HEK293 (cell line): ENCODE data around the gene KRT7.

Experiments used
- CTCF ChIA-PET: fragments of 350-600 bp; formaldehyde crosslinking; extraction: SDS; loops from one replicate; lab custom pipeline; 2021; ENCODE audit warnings: antibody characterized with exemption; lab: Yijun Ruan, JAX
- POLR2A ChIA-PET: fragments of 300-600 bp; formaldehyde crosslinking; extraction: SDS; loops from one replicate; lab custom pipeline; 2020; ENCODE audit warnings: antibody characterized with exemption, inconsistent platforms; lab: Yijun Ruan, JAX
- H3K27ac ChIP-seq: fragments of 200-500 bp; sonication (Bioruptor generic); 2 replicates; pipeline ENCODE4 v1.5.1; 2014; ENCODE audit warnings: low read depth, low read length, control low read depth, inconsistent platforms; ENCODE audit errors: extremely low read depth
- H3K36me3 ChIP-seq, 2 experiments: fragments of 200-500 bp in 1 of 2; sonication (Bioruptor generic) in 1 of 2; 1 replicate in 1 of 2; 2 replicates in 1 of 2; pipeline ENCODE4 v1.5.1; 2014 to 2017; ENCODE audit warnings: inconsistent platforms in 2 of 2, low read length in 2 of 2; ENCODE audit not compliant: control insufficient read depth in 2 of 2, insufficient read depth in 1 of 2
- H3K4me1 ChIP-seq: fragments of 200-500 bp; sonication (Bioruptor generic); 2 replicates; pipeline ENCODE4 v1.5.1; 2014; ENCODE audit warnings: mild to moderate bottlenecking, low read length, inconsistent platforms; ENCODE audit not compliant: control insufficient read depth, insufficient read depth
- H3K4me3 ChIP-seq: 2 replicates; pipeline ENCODE4 v1.5.1; 2011; ENCODE audit warnings: low read depth, mild to moderate bottlenecking, control low read depth, low read length, moderate library complexity
- H3K9me3 ChIP-seq: fragments of 200-500 bp; sonication (Bioruptor generic); 2 replicates; pipeline ENCODE4 v1.5.1; 2014; ENCODE audit warnings: low read depth, low read length, inconsistent platforms; ENCODE audit not compliant: control insufficient read depth, insufficient read depth
- GLIS1 ChIP-seq: fragments of 450-650 bp; formaldehyde crosslinking; IDR thresholded peaks from 2 replicates; pipeline ENCODE4 v1.5.1; 2016; ENCODE audit warnings: missing biosample characterization, missing genetic modification characterization
- ZBTB7A ChIP-seq: fragments of 450-650 bp; formaldehyde crosslinking; IDR thresholded peaks from 2 replicates; pipeline ENCODE4 v1.5.1; 2016; ENCODE audit warnings: low read depth, missing biosample characterization, missing genetic modification characterization
- ZIC2 ChIP-seq: fragments of 450-650 bp; formaldehyde crosslinking; IDR thresholded peaks from 2 replicates; pipeline ENCODE4 v1.5.1; 2016; ENCODE audit warnings: missing biosample characterization, missing genetic modification characterization
- ZNF140 ChIP-seq: fragments of 450-650 bp; formaldehyde crosslinking; IDR thresholded peaks from 2 replicates; pipeline ENCODE4 v1.5.1; 2016; ENCODE audit warnings: missing biosample characterization, missing genetic modification characterization
- ZNF311 ChIP-seq: fragments of 450-650 bp; formaldehyde crosslinking; IDR thresholded peaks from 2 replicates; pipeline ENCODE4 v1.5.1; 2017; ENCODE audit warnings: missing biosample characterization, missing genetic modification characterization, borderline replicate concordance
- ZNF324 ChIP-seq: fragments of 450-650 bp; formaldehyde crosslinking; IDR thresholded peaks from 2 replicates; pipeline ENCODE4 v1.5.1; 2016; ENCODE audit warnings: missing biosample characterization, missing genetic modification characterization
- ZNF776 ChIP-seq: fragments of 450-650 bp; formaldehyde crosslinking; IDR thresholded peaks from 2 replicates; pipeline ENCODE4 v1.5.0; 2017; ENCODE audit warnings: missing biosample characterization, missing genetic modification characterization, borderline replicate concordance
- TF ChIP-seq, protein P1 (sequence below): fragments of 450-650 bp; formaldehyde crosslinking; IDR thresholded peaks from 2 replicates; pipeline ENCODE4 v1.5.1; 2016; ENCODE audit warnings: missing biosample characterization, missing genetic modification characterization
- TF ChIP-seq, protein P2 (sequence below): fragments of 450-650 bp; formaldehyde crosslinking; IDR thresholded peaks from 2 replicates; pipeline ENCODE4 v1.5.1; 2016; ENCODE audit warnings: missing biosample characterization, missing genetic modification characterization, low read depth
- TF ChIP-seq, protein P3 (sequence below): fragments of 450-650 bp; IDR thresholded peaks from 2 replicates; pipeline ENCODE4 v1.5.1; 2018; ENCODE audit warnings: missing biosample characterization, mild to moderate bottlenecking, missing genetic modification characterization
- TF ChIP-seq, protein P4 (sequence below): fragments of 450-650 bp; formaldehyde crosslinking; IDR thresholded peaks from 2 replicates; pipeline ENCODE4 v1.5.1; 2016; ENCODE audit warnings: missing biosample characterization, missing genetic modification characterization
- TF ChIP-seq, protein P5 (sequence below): fragments of 450-650 bp; formaldehyde crosslinking; IDR thresholded peaks from 2 replicates; pipeline ENCODE4 v1.5.1; 2016; ENCODE audit warnings: missing biosample characterization, missing genetic modification characterization

Gene KRT7

DNA sequence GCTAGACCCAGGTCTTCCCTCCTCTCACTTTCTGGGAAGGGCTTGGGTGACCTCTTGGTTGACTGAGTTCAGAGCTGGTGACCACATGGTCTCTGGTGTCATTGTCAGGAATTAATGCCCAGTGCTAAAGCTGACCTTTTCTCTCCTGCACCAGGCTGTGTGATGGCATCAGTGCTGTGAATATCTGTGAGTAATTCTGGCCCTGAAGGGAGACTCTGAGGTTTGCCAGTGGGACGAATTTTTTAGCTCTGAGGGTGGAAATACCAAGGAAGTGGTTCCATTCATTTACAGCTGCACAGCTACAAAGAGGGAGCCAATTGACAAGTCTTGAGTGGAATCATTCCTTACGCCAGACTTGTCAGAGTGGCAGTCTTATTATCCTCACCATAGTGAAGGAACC, 35.2 kb downstream of the KRT7 start:
- Histone ChIP-seq H3K4me1 (no peaks in the 10 kb centered on the region), H3K27ac (no peak overlapping the region), H3K36me3 (no peaks in the 10 kb centered on the region), H3K4me3 (no peak overlapping the region), H3K9me3 (no peaks in the 10 kb centered on the region)
- POLR2A ChIA-PET: no interaction called here
- TF ChIP-seq ZNF311 (tag by site-specific recombination) (no peak), ZBTB7A (tag by site-specific recombination) (no peak)
- TF ChIP-seq, protein P1, sequence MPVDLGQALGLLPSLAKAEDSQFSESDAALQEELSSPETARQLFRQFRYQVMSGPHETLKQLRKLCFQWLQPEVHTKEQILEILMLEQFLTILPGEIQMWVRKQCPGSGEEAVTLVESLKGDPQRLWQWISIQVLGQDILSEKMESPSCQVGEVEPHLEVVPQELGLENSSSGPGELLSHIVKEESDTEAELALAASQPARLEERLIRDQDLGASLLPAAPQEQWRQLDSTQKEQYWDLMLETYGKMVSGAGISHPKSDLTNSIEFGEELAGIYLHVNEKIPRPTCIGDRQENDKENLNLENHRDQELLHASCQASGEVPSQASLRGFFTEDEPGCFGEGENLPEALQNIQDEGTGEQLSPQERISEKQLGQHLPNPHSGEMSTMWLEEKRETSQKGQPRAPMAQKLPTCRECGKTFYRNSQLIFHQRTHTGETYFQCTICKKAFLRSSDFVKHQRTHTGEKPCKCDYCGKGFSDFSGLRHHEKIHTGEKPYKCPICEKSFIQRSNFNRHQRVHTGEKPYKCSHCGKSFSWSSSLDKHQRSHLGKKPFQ (tag by site-specific recombination): no peak
- CTCF ChIA-PET: interaction anchor here (0.6 to 10.0 kb wide), 4 partner anchors 8 to 107 kb away, joined by 3 to 98 read pairs (median 5); no protein-coding TSS in a partner anchor

DNA sequence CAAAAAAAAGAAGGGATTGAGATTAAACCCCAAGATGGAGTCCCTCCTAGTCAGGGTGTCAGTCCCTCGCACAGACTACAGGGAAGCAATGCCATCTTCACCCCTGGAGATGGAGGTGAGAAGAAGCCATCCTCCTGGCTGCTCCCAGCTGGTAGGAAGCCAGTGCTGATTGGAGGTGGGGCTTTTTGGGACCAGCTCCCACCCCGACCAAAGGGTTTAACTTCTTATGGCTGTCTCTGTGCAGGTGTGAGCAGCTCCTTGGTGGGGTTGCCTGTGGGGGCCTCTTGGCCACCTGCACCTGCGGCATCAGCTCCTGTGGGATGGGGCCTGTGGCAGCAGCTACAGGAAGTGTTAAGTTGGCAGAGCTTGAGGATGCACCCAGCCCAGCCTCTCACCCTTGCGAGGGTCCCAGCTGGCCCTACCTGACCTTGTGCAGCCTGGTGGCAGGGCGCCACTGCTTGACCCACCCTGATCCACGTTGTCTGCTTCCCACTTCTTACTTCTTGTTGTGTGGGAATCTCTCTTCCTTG, 37.6 kb downstream of the KRT7 start:
- H3K9me3 ChIP-seq: no peaks in the 10 kb centered on the region
- H3K4me3 ChIP-seq: no peak overlapping the region
- ChIA-PET POLR2A (interaction anchor here (0.8 to 1.5 kb wide), 2 partner anchors 10 to 12 kb away, joined by 3 to 4 read pairs; no protein-coding TSS in a partner anchor), CTCF (interaction anchor here (1.0 to 10.0 kb wide), 3 partner anchors 8 to 56 kb away, joined by 3 to 98 read pairs (median 4); no protein-coding TSS in a partner anchor)
- H3K27ac ChIP-seq: no peak overlapping the region
- no peaks in the 10 kb centered on the region for H3K36me3 ChIP-seq
- TF ChIP-seq, protein P2, sequence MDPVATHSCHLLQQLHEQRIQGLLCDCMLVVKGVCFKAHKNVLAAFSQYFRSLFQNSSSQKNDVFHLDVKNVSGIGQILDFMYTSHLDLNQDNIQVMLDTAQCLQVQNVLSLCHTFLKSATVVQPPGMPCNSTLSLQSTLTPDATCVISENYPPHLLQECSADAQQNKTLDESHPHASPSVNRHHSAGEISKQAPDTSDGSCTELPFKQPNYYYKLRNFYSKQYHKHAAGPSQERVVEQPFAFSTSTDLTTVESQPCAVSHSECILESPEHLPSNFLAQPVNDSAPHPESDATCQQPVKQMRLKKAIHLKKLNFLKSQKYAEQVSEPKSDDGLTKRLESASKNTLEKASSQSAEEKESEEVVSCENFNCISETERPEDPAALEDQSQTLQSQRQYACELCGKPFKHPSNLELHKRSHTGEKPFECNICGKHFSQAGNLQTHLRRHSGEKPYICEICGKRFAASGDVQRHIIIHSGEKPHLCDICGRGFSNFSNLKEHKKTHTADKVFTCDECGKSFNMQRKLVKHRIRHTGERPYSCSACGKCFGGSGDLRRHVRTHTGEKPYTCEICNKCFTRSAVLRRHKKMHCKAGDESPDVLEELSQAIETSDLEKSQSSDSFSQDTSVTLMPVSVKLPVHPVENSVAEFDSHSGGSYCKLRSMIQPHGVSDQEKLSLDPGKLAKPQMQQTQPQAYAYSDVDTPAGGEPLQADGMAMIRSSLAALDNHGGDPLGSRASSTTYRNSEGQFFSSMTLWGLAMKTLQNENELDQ (tag by site-specific recombination): no peak
- TF ChIP-seq ZNF324 (no peak), ZNF776 (no peak)
- H3K4me1 ChIP-seq: no peaks in the 10 kb centered on the region

DNA sequence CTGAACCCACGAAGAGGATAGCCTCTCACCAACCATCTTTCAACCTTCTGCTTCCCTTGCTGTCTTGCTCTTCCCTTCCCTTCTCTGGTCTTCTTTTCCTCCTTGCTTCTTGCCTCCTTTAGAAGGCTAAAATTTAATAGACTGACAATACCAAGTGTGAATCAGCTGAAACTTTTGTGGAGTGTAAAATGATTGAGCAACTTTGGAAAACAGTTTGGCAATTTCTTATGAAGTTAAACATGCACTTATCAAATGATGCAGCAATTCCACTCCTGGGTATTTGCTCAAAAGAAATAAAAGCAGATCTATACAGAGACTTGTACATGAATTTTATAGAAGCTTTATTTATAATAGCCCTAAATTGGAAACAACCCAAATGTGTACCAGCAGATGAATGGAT, 38.1 kb downstream of the KRT7 start:
- no peaks in the 10 kb centered on the region for H3K4me1 ChIP-seq
- H3K9me3 ChIP-seq: no peaks in the 10 kb centered on the region
- no peak overlapping the region for H3K27ac ChIP-seq
- POLR2A ChIA-PET: no interaction called here
- TF ChIP-seq, protein P3, sequence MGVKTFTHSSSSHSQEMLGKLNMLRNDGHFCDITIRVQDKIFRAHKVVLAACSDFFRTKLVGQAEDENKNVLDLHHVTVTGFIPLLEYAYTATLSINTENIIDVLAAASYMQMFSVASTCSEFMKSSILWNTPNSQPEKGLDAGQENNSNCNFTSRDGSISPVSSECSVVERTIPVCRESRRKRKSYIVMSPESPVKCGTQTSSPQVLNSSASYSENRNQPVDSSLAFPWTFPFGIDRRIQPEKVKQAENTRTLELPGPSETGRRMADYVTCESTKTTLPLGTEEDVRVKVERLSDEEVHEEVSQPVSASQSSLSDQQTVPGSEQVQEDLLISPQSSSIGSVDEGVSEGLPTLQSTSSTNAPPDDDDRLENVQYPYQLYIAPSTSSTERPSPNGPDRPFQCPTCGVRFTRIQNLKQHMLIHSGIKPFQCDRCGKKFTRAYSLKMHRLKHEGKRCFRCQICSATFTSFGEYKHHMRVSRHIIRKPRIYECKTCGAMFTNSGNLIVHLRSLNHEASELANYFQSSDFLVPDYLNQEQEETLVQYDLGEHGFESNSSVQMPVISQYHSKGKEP (tag by site-specific recombination): no peak
- TF ChIP-seq ZNF140 (tag by site-specific recombination): peak; percentile 37
- TF ChIP-seq, all 188 proteins: peak for 1
- Histone ChIP-seq H3K4me3 (no peak overlapping the region), H3K36me3 (no peaks in the 10 kb centered on the region)
- CTCF ChIA-PET: interaction anchor here (0.6 to 10.0 kb wide), 3 partner anchors 7 to 106 kb away, joined by 3 to 98 read pairs (median 4); no protein-coding TSS in a partner anchor

DNA sequence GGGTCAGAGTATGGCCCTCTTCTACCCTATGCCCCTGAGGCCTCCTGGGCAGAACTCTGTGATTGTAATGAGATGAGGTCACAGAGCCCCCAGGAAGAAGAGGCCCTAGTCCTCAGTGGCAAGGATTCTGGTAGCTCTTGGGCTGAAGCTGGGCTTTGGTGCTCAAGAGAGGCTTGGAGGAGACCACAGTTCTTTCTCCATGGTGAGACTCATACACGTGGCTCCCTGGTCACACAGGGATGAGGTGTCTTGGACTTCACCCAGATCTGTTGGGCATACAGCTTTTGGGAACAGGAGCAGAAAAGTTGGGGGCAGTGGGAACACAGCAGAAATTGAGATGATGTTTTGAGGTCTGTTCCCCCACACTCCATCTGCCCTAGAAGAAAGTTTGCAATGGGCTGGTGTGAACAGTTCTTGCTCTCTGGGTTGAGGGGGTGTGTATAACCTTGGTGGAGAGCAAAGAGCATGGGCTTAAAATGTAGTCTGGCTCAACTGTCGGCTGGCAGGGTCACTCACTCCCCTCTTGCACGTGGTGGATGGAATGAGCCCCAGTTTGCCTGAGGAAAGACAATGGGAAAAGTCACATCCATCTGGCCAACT, 41.6 kb downstream of the KRT7 start, which contains the start of gene KRT86:
Gene KRT86 (plus strand): TSS at position 125 of the 600 bp plus-strand sequence. CDS start 27,272 bp downstream, outside the sequence.
- no peaks in the 10 kb centered on the region for H3K4me1 ChIP-seq
- ChIA-PET CTCF (interaction anchor here (0.5 to 1.2 kb wide), 5 partner anchors 29 to 706 kb away, joined by 3 to 5 read pairs (median 3); no protein-coding TSS in a partner anchor), POLR2A (no interaction called here)
- H3K36me3 ChIP-seq: no peaks in the 10 kb centered on the region
- H3K4me3 ChIP-seq: no peak within 1 kb of the TSS
- H3K9me3 ChIP-seq: no peaks in the 10 kb centered on the region
- no peak within 1 kb of the TSS for H3K27ac ChIP-seq
- TF ChIP-seq GLIS1 (tag by site-specific recombination) (peak; percentile 24; the same call in 1 of the 2 replicates), ZIC2 (tag by site-specific recombination) (peak; percentile 30; the same call in 1 of the 2 replicates)
- TF ChIP-seq, protein P4, sequence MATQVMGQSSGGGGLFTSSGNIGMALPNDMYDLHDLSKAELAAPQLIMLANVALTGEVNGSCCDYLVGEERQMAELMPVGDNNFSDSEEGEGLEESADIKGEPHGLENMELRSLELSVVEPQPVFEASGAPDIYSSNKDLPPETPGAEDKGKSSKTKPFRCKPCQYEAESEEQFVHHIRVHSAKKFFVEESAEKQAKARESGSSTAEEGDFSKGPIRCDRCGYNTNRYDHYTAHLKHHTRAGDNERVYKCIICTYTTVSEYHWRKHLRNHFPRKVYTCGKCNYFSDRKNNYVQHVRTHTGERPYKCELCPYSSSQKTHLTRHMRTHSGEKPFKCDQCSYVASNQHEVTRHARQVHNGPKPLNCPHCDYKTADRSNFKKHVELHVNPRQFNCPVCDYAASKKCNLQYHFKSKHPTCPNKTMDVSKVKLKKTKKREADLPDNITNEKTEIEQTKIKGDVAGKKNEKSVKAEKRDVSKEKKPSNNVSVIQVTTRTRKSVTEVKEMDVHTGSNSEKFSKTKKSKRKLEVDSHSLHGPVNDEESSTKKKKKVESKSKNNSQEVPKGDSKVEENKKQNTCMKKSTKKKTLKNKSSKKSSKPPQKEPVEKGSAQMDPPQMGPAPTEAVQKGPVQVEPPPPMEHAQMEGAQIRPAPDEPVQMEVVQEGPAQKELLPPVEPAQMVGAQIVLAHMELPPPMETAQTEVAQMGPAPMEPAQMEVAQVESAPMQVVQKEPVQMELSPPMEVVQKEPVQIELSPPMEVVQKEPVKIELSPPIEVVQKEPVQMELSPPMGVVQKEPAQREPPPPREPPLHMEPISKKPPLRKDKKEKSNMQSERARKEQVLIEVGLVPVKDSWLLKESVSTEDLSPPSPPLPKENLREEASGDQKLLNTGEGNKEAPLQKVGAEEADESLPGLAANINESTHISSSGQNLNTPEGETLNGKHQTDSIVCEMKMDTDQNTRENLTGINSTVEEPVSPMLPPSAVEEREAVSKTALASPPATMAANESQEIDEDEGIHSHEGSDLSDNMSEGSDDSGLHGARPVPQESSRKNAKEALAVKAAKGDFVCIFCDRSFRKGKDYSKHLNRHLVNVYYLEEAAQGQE: no peak
- TF ChIP-seq, protein P5, sequence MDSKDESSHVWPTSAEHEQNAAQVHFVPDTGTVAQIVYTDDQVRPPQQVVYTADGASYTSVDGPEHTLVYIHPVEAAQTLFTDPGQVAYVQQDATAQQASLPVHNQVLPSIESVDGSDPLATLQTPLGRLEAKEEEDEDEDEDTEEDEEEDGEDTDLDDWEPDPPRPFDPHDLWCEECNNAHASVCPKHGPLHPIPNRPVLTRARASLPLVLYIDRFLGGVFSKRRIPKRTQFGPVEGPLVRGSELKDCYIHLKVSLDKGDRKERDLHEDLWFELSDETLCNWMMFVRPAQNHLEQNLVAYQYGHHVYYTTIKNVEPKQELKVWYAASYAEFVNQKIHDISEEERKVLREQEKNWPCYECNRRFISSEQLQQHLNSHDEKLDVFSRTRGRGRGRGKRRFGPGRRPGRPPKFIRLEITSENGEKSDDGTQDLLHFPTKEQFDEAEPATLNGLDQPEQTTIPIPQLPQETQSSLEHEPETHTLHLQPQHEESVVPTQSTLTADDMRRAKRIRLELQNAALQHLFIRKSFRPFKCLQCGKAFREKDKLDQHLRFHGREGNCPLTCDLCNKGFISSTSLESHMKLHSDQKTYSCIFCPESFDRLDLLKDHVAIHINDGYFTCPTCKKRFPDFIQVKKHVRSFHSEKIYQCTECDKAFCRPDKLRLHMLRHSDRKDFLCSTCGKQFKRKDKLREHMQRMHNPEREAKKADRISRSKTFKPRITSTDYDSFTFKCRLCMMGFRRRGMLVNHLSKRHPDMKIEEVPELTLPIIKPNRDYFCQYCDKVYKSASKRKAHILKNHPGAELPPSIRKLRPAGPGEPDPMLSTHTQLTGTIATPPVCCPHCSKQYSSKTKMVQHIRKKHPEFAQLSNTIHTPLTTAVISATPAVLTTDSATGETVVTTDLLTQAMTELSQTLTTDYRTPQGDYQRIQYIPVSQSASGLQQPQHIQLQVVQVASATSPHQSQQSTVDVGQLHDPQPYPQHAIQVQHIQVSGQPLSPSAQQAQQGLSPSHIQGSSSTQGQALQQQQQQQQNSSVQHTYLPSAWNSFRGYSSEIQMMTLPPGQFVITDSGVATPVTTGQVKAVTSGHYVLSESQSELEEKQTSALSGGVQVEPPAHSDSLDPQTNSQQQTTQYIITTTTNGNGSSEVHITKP: peak; percentile 8; the same call in 1 of the 2 replicates
